ENCODE data around the gene FER1L5.
"Not testable (repeated sequence)": the region's sequence is repeated elsewhere in the genome, so short reads cannot be mapped to it uniquely, and the experiment has no call there.

FER1L5 gene

DNA sequence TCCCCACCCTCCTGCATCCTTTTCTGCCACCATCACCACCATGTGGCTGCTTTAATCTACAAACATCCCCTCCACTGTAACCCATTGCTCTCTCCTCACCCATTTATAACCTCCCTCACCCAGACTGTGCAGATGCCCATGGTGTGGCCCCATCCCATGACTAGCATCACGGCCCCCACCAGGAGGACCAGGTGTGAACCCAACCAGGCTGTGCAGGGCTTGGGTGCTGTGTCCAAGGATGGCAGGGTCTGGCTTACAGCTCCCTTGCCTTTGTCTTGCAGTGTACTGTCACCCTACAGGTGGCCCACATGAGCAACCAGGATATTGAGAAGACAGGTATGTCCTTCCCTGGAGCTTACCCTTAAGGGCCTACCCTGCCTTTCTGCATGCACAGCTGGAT lies 6.8 kb downstream of the FER1L5 start:
- no peak overlapping the region for H3K4me3 ChIP-seq (ENCODE audit: low read length)
- TF ChIP-seq, protein P1, sequence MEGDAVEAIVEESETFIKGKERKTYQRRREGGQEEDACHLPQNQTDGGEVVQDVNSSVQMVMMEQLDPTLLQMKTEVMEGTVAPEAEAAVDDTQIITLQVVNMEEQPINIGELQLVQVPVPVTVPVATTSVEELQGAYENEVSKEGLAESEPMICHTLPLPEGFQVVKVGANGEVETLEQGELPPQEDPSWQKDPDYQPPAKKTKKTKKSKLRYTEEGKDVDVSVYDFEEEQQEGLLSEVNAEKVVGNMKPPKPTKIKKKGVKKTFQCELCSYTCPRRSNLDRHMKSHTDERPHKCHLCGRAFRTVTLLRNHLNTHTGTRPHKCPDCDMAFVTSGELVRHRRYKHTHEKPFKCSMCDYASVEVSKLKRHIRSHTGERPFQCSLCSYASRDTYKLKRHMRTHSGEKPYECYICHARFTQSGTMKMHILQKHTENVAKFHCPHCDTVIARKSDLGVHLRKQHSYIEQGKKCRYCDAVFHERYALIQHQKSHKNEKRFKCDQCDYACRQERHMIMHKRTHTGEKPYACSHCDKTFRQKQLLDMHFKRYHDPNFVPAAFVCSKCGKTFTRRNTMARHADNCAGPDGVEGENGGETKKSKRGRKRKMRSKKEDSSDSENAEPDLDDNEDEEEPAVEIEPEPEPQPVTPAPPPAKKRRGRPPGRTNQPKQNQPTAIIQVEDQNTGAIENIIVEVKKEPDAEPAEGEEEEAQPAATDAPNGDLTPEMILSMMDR (conservative IDR thresholded peaks at IDR 0.05; ENCODE audit: low read depth, low read length): no peak
- DNase-seq (ENCODE audit: low read depth): no peak

DNA sequence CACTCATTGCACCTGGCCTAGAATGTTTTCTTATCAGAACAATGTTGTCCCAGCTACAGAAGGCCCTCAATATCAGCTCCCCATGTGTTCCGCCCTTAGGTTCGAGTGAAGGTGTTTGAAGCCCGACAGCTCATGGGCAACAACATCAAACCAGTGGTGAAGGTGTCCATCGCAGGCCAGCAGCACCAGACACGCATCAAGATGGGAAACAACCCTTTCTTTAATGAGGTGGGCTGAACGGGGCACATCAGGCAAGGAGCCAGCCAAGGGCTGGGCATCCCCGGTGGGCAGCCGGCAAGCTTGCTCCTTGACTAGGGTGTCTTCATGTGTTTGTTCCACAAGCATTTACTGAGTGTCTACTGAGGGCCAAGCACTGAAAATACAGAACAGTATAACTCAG lies 9.2 kb downstream of the FER1L5 start:
- H3K4me3 ChIP-seq (ENCODE audit: low read length): no peak overlapping the region
- DNase-seq (ENCODE audit: low read depth): no peak
- TF ChIP-seq, protein P1 (conservative IDR thresholded peaks at IDR 0.05; ENCODE audit: low read depth, low read length): no peak

DNA sequence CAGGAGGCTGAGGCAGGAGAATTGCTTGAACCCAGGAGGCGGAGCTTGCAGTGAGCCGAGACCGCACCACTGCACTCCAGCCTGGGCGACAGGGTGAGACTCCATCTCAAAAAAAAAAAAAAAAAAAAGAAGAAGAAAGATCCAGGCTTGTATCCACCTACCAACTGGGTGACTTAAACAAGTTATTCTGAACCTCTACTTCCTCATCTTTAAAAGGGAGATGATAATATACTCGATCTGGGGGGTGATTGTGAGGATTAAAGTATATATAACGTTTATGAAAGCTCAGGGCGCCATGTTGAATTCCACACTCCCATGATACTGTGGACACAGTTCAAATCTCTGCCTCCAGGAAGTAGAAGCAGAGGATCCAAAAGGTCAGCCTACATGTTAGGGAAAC lies 12.2 kb downstream of the FER1L5 start:
- H3K4me3 ChIP-seq (ENCODE audit: low read length); DNase-seq (ENCODE audit: low read depth): not testable (repeated sequence)

- TF ChIP-seq, protein P1 (conservative IDR thresholded peaks at IDR 0.05; ENCODE audit: low read depth, low read length): no peak
- H3K4me3 ChIP-seq (ENCODE audit: low read length): no peak overlapping the region
- no peak for DNase-seq (ENCODE audit: low read depth)
These were observed 13.0 kb downstream of the FER1L5 start for GRCh38 chr2:96655526-96655925.

GRCh38 chr2:96656540-96656939 lies 14.0 kb downstream of the FER1L5 start:
- TF ChIP-seq, protein P1 (conservative IDR thresholded peaks at IDR 0.05; ENCODE audit: low read depth, low read length): no peak
- no peak for DNase-seq (ENCODE audit: low read depth)
- H3K4me3 ChIP-seq (ENCODE audit: low read length): no peak overlapping the region

DNA sequence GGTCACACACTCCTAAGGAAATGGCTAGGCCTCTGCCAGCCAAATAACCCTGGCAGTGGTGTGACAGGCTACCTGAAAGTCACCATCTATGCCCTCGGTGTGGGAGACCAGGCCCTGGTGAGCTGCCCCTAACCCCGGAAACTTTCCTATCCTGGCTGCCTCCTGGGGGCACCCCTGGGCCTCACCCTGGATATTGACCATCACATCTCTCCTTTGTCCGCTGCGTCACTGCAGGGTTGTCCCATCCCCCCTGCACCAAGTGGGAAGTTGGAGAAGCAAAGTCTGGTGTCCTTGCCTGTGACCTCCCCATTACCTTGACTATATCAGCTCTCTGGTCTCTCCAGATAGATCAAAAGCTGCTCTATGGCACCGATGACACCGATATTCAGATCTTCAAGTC lies 18.8 kb downstream of the FER1L5 start:
- no peak for DNase-seq (ENCODE audit: low read depth)
- TF ChIP-seq, protein P1 (conservative IDR thresholded peaks at IDR 0.05; ENCODE audit: low read depth, low read length): no peak

DNA sequence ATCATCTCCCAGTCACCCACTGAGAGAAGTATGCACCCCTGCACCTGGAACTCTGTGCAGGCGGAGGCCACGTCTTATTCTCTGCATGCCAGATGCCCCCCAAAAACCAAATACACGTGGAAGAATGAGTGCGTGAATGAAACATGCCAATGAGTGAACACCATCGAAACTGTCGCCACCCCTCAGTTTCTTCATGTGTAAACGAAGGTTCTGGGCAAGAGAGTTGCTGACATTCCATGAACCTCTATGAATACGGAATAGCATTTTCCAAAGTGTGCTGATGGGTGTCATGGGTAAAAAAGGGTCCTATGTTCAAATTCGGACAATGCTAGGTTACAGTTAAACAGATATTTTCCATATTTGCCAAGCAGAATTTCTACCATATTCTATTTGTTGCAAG lies 19.8 kb downstream of the FER1L5 start:
- DNase-seq (ENCODE audit: low read depth): no peak
- H3K4me3 ChIP-seq (ENCODE audit: low read length): no peak overlapping the region
- TF ChIP-seq, protein P1 (conservative IDR thresholded peaks at IDR 0.05; ENCODE audit: low read depth, low read length): no peak

More for the DNA sequence above, 18.8 kb downstream of the FER1L5 start:
- no peak overlapping the region for H3K4me3 ChIP-seq (ENCODE audit: low read length)

DNA sequence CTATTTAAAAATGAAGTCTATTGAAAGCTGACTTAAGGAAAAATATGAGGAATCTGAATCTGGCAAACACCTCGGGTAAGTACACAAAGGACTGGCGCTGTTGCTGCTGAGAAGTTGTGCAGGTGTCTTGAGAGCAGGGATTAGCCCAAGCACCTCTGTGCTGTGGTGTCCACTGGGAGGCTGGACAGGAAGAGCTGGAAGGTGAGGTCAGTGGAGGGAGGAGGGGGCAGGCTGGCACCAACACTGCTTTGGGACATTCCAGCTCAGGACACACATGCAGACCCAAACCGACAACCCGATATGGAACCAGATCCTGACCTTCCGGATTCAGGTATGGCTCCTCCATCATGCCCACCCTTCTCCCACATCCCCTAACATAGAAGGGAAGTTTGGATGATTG lies 20.6 kb downstream of the FER1L5 start:
- DNase-seq (ENCODE audit: low read depth): no peak
- no peak overlapping the region for H3K4me3 ChIP-seq (ENCODE audit: low read length)
- TF ChIP-seq, protein P1 (conservative IDR thresholded peaks at IDR 0.05; ENCODE audit: low read depth, low read length): no peak

Data from retinal pigment epithelial cell (primary cell).